Activated CD8-positive, alpha-beta memory T cell treated with anti-CD3 and anti-CD28 coated beads for 36 hours (primary cell): ENCODE results near the gene TNS2. TPM values are rescaled to one million over a fixed set of nuclear protein-coding genes. Genes with fewer than 3 reads are reported as not detected.

Source experiments
- CTCF ChIA-PET: fragments of 350-600 bp; sonication (Branson Sonifier 250); formaldehyde crosslinking; loops from one replicate; lab custom pipeline; 2021; ENCODE audit warnings: antibody characterized with exemption; lab: Charles Lee
- POLR2A ChIA-PET: fragments of 350-600 bp; sonication (Branson Sonifier 250); formaldehyde crosslinking; loops from one replicate; lab custom pipeline; 2021; ENCODE audit warnings: antibody characterized with exemption; lab: Charles Lee
- total RNA-seq, 2 experiments: library from RNA; stranded (reverse); gene quantifications; one replicate each; pipeline ENCODE4 v1.2.3, GENCODE V29; 2021

Gene TNS2
- total RNA-seq, 2 experiments from 2014 or later, result 2.1 to 2.3 TPM

DNA sequence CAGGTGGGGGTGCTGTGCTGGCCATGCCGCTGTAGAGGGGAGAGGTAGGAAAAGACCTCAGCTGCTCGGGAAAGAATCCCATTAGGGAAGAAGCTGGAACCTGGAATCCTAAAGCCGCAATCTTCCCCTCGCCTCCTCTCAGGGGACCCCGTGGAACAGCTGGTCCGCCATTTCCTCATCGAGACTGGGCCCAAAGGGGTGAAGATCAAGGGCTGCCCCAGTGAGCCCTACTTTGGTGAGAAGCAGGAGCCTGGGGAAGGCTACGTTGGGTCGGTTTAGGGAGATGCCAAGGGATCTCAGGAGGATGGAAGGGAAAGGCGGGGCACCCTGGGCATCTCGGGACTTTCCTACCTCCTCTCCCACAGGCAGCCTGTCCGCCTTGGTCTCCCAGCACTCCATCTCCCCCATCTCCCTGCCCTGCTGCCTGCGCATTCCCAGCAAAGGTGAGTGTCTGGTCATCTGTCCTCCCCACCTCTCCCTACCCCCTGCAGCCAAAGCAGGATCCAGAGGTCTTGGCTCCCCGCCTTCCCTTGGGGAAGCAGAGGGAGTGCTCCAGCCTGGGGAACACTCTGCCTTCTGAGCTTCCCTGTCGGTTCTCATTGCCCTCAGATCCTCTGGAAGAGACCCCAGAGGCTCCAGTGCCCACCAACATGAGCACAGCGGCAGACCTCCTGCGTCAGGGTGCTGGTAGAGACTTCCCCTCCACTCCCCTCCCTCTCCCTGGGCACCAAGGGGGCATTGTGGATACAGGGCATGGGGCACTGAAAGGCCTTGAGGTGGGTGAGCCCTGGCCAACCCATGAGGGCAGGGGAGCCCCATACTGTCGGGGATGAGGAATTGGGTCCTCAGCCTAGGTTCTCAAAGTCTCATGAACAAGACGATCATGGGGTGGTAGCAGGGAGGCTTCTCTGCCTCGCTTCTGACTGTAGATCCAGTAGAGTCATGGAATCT lies 12.4 kb downstream of the TNS2 start:
- ChIA-PET POLR2A (interaction anchor here (0.9 kb wide), 1 partner anchor 17 kb away, joined by 3 read pairs; the partner anchor contains the start of gene SPRYD3), CTCF (interaction anchor here (2.9 to 11.7 kb wide), 2 partner anchors 15 to 38 kb away, joined by 14 to 179 read pairs; partner anchors contain the start of genes IGFBP6 and SOAT2)

DNA sequence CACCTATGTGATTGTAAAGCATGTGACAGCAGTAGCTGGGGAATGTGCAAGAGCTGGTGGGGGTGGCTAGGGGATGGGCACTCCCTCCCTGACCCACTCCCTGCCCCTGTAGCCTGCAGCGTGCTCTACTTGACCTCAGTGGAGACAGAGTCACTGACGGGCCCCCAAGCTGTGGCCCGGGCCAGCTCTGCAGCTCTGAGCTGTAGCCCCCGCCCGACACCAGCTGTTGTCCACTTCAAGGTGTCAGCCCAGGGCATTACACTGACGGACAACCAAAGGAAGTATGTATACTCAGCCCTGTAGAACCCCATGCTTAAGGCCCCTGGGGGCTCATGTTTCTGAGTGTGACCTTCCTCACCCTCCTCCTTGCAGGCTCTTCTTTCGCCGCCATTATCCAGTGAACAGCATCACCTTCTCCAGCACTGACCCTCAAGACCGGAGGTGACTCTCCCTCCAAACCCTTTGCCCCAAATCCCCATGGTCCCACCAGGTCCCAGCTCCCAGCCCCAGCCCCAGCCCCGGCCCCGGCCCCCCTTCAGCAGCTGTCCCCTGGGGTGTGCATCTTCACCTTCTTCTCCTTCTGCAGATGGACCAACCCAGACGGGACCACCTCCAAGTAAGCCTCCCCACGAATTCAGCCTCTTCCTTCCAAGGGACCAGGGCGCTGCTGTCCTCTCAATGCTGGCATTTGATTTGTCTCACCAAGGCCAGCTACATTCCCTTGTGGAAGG lies 13.3 kb downstream of the TNS2 start:
- CTCF ChIA-PET, result interaction anchor here (6.0 to 11.7 kb wide), 2 partner anchors 10 to 37 kb away, joined by 56 to 179 read pairs; partner anchors contain the start of genes IGFBP6, SOAT2 and TNS2

DNA sequence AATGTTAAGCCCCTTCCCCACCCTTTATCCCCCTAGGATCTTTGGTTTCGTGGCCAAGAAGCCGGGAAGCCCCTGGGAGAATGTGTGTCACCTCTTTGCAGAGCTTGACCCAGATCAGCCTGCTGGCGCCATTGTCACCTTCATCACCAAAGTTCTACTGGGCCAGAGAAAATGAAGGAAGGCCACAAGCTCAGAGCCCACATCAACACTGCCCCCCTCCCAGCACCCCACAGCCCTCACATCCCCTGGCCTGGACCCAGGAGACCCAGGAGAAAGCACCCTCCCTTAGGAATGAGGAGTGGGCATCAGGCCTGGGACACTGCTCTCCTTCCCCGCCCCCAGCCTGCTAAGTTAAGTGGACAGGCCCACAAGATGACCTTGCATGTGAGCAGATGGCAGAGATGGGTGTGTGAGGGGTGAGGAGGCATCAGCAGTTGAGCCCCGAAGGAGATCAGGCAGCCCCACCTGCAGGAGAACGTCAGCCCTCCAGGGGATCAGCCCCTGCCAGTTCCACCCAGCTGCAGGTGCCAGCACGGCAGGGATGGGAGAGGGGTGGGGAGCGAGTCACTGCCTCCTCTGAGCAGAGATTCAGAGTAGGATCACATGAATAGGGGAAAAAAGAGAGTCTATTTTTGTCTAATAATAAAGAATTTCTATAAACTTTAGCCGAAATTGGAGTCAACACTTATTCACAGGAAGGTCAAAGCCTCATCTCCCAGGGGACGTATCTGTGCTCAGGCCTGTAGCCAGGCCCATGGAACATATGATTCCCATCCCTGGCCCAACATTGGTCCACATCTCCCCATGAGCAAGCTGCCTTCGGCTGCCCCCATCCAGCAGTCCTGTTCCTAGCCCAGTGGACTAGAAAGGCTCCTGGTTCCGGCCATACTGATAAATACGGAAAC lies 14.1 kb downstream of the TNS2 start:
- ChIA-PET CTCF (interaction anchor here (0.9 to 11.7 kb wide), 6 partner anchors 11 to 260 kb away, joined by 3 to 179 read pairs (median 36); partner anchors contain the start of genes IGFBP6, SOAT2, SPRYD3 and TNS2), POLR2A (no interaction called here)

More for the DNA sequence above, 13.3 kb downstream of the TNS2 start:
- POLR2A ChIA-PET, result no interaction called here

DNA sequence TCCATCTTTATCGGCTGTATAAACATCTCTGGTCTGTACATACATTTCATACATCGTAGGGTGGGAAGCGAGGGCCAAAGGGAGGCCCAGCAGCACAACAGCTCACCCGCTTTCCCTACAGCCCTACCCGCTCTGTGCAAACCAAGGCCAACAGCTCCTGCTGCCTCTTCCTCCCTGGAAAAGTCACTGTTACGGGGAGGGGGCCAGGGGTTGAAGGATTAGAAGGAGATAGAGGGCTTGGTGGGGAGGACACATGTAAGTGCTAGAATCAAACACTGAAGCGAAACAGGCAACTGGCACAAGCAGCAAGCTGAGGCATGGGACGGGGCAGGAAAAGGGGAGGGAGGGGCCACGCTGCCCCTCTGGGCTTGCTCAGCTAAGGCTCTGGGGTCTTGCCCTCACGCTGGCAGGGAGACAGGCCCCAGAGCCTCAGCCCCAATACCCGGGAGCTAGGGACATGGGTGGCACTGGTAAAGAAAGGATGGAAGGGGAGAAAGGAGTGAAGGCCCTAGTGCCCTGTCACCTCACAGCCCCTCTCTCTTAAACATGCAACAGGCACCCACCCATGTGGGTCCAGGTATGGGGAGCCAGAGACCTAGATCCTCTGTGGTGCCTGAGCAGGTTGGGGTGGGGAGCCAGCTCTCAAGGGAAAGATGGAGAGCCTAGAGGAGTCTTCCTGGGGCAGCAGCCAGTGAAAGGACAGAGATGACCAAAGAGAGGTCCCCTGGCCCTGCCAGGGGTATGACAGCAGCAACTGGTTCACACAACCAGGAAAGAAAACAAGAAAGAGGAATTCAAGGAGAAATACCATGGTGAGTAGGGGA lies 15.0 kb downstream of the TNS2 start:
- CTCF ChIA-PET, result interaction anchor here (0.8 to 11.7 kb wide), 12 partner anchors 11 to 260 kb away, joined by 3 to 179 read pairs (median 8); partner anchors contain the start of genes IGFBP6, SOAT2, SPRYD3 and TNS2
- POLR2A ChIA-PET, result interaction anchor here (0.7 kb wide), 1 partner anchor 34 kb away, joined by 3 read pairs; no protein-coding TSS in a partner anchor

DNA sequence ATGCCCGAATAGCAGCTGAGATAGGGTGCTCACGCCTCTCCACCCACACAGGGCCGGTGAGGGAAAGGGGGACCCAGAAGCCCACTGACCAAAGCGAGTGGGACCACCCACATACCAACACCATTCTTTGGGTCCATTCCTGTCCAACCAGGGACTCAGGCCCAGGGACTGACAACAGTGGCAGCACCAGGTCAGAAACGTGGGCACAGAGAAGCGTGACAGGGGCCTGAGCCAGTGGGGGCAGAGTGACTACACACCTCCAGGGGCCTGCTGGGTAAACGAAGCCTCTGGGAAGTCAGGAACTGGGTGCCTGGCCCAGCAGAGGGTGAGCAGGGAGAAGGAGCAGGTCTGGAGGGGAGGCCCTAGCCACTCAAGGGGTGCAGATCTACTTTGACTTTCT lies 15.6 kb downstream of the TNS2 start:
- CTCF ChIA-PET, result interaction anchor here (0.7 to 11.7 kb wide), 18 partner anchors 9 to 356 kb away, joined by 3 to 179 read pairs (median 6); partner anchors contain the start of genes IGFBP6, MYG1, SOAT2 and SPRYD3
- POLR2A ChIA-PET, result interaction anchor here (0.7 kb wide), 1 partner anchor 34 kb away, joined by 3 read pairs; no protein-coding TSS in a partner anchor

DNA sequence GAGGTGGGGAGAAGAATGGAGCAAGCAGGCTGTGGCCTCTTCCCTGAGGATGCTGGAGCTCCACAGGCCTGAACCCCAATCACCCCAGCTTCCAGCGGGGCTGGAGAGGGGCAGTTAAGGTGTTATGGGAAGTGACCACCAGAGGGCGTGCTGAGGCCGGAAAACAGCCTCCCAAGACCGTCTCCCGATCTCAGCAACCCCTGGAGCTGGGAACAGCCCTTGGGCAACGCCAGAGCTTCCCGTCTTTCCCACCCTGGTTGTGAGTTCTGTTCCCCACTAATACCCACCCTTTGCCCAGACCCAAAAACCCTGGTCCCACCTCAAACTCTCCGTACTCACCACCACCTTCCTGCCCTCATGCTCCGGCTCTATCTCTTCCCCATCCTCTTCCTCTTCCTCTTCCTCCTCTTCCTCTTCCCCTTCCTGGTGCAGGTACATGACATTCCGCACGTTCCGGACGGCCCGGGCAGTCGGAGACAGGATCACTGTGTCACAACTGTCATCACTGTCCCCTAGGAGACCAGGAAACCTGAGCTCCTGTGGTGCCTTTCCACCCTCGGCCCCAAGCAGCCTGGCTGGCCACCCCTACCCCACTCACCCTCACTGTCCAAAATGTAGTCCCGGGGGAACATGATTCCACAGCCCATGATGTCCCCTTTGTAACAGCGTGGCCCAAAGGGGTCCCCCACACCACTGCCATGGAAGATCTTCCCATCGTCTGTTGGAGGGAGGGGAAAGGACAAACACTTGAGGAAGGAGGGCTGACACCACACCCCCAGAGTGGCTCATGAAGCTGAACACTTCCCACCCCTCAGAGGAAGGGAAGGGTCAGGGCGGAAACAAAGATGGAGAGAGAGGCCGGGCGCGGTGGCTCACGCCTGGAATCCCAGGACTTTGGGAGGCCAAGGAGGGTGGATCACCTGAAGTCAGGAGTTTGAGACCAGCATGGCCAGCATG lies 16.4 kb downstream of the TNS2 start:
- CTCF ChIA-PET, result interaction anchor here (0.6 to 11.7 kb wide), 25 partner anchors 8 to 355 kb away, joined by 3 to 179 read pairs (median 4); partner anchors contain the start of genes IGFBP6, MYG1, SOAT2 and SPRYD3
- POLR2A ChIA-PET, result interaction anchor here (0.7 to 1.3 kb wide), 3 partner anchors 13 to 37 kb away, joined by 3 to 6 read pairs (median 3); partner anchors contain the start of genes SOAT2 and SPRYD3

DNA sequence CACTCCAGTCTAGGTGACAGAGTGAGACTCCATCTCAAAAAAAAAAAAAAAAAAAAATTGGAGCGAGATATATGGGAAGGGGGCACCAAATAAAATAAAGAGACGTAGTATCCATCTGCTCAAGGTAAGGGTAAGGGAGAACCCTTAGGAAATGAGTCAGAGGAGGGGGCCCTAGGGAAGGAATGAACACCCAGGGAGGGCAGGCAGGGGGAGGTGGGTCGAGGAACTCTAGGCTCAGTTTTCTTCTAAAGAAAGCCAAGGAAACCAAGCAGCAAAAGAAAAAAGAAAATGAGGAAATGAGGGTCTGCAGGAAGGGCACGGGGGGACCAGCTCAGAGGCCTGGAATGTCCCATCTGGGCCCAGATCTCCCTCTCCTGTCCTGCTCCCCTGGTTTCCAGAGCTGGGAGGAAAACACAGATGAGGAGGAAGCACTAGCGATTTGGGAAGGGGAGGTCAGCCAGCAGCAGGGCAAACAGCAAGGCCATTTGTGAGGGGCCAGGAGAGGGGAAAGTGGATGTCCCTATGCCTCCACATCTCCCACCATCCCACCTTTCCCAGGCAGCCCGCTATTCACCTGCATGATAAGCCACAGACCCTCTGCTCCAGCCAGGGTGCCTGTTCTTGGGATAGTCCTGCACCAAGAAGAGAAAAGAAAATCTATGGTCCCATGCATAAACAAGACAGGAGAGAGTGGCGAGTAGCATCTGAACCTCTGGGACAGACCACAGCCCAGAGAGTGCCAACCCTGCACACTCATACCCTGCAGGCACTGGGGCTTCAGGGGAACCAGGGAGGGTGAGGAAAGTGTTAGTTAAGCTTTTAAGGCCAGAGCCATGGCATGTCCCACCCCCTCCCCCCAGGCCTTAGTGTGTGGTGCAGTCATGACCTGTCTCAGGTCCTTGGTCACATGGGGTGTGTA lies 17.5 kb downstream of the TNS2 start:
- CTCF ChIA-PET, result interaction anchor here (0.8 to 11.7 kb wide), 10 partner anchors 10 to 277 kb away, joined by 4 to 179 read pairs (median 15); partner anchors contain the start of genes IGFBP6, SOAT2, SPRYD3 and TNS2
- POLR2A ChIA-PET, result interaction anchor here (1.1 to 1.3 kb wide), 2 partner anchors 12 to 36 kb away, joined by 3 to 6 read pairs; partner anchors contain the start of genes SOAT2 and SPRYD3

DNA sequence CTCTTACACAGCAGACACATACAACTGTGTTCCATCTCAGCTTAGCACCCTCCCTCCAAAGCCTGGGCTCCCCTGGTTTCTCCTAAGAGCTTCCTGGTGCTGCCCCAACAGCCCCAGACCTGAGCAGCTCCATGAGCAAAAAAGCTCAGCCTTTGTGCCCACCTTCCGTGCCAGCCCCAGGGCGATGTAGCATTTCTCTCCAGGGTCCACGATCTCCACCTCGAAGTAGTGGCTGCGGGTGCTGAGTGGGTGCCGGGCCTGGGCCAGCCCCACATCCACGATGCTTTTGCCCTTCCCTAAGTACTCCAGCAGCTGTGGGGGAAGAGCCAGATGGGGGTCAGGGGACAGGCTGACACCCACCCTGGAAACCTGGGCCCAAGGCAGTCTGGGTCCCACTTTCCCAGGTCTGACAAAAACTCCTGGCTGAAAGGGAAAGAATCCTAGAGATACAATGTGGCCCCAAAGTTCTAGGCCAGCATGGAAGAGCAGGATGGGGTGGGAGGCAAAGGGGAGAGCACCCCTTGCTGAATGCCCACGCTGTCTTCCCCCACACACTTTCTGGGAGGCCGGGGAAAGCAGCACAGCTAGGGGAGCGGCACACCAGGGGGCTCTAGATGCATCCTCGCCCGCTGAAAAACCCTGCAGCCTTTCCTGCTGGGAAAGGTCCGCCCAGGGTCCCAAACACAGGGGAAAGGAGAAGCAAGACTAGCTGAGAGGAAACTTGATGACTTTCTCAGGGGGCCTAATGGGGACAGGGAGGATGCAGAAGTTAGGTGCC lies 18.3 kb downstream of the TNS2 start:
- ChIA-PET CTCF (interaction anchor here (1.8 to 11.7 kb wide), 6 partner anchors 10 to 32 kb away, joined by 4 to 179 read pairs (median 44); partner anchors contain the start of genes IGFBP6, SOAT2, SPRYD3 and TNS2), POLR2A (no interaction called here)

DNA sequence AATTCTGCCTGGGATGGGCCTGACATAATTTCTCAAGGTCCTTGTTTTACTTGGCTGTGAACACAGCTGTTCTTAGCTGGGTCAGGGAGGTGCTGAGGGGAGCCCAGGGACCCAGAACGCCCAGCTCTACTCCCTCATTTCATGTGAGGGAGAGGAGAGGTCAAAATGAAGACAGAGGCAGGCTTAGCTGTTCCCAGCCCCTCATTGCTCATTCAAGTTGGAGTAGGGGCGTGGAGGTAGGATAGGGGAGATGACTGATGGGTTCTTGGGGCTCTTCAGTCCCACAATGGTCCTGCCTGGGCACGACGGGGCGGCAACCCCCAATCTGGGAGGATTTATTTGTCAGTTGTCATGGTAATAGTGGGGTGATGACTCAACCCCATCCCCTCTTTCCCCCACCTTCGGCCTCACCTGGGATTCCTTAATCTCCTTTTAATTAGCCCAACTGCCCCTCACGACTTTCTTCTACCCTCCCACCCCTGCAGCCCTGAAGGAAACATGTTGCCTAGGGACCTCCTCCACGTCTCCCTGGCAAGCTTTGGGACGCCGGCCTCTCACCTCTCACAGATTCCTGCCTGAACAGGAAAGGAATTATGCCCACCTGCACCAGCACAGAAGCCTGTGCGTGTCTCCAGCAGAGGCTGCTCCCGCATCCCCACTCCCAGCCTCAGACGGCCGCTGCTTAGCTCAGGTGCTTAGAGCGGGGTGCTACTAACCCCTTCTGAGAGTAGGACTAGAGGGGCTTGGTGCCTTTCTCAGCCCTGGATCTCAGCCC lies 19.1 kb downstream of the TNS2 start:
- ChIA-PET CTCF (interaction anchor here (0.6 to 11.7 kb wide), 5 partner anchors 9 to 192 kb away, joined by 4 to 179 read pairs (median 56); partner anchors contain the start of genes IGFBP6, SOAT2, SPRYD3 and TNS2), POLR2A (no interaction called here)

DNA sequence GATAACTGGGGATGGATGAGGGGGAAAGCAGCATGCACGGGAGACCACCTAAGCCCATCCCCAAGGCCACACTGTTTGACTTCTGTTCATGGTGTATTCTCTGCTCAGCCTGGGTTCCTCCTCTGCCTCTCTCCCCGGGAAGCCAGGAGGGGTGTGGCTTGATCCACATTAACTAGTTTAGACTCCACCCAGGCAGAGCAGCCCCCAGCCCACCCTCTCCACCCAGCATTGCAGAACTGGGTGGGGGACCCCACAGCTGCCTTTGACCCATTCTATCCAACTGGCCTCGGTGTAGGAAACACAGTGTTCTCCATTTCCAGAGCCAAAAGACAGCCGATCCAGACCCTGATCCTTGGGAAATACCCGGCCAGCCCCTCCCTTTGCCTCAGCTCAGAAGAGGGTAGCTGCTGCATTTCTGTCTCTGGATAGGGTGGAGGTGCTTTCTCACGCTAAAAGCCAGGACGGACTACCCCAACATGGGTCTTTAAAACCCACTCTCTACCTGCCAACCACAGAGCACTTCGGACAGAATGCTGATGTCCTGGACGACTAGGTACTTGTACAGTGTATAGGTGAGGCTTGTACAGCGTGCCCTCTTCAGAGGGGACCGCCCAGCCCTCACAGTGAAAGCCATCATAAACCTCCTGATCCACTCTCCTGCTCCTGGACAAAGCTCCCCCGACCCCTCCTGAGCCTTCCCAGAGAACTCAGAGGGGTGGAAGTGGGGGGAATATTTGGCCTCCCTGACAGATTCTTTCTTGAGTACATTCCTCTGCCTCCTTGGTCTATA lies 20.0 kb downstream of the TNS2 start:
- CTCF ChIA-PET, result interaction anchor here (1.5 to 11.7 kb wide), 2 partner anchors 10 to 31 kb away, joined by 3 to 179 read pairs; partner anchors contain the start of genes IGFBP6 and SOAT2
- POLR2A ChIA-PET, result no interaction called here

DNA sequence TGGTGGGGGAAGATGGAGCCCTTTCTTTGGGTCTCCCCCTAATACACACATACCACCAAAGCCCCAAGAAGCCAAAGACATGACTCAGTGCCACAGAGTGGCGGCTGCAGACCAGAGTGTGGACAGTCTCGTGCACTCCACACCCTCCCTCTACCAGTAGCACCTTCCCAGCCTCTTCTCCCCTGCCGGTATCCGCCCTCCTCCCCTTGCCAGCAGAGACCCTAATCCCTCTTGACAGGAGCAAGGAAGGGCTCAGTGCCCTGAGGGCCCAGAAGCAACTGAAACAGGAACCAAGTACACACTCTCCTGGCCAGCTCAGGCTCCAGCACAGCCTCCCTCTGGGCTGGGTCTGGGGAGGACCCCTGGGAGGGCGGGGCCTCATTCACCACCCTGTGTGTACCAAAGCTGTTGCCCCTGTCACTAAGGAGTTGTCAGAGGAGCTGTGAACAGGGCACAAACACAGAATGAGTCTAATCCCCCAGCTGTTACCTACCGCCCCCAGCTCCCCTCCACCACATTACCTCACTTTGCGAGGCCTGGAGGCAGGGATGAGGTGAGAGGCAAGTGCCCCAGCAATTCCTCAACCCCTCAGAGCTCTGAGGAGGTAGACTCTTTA lies 21.1 kb downstream of the TNS2 start:
- POLR2A ChIA-PET, result interaction anchor here (1.6 kb wide), 1 partner anchor 15 kb away, joined by 4 read pairs; no protein-coding TSS in a partner anchor
- CTCF ChIA-PET, result interaction anchor here (0.7 to 11.7 kb wide), 4 partner anchors 9 to 52 kb away, joined by 3 to 179 read pairs (median 4); partner anchors contain the start of genes IGFBP6 and SOAT2
